ENCODE measurements around the gene BARX1.

GRCh38 chr9:93988056-93988455 is 32.9 kb upstream of the BARX1 start:
- no peak for TF ChIP-seq CTCF (IDR thresholded peaks at IDR 0.05; ENCODE audit: low read depth, low read length)
- TF ChIP-seq EZH2phosphoT487 (IDR thresholded peaks at IDR 0.05; ENCODE audit: low read depth): no peak

Measured in OCI-LY3 (cell line).